NCI-H146 treated with DMSO at 0.1 percent for 48 hours (cell line): ENCODE results near the gene CHMP4A.
A peak's percentile ranks its signal among the peaks of the same experiment; 100 is the strongest.
"Not testable (repeated sequence)": the region's sequence is repeated elsewhere in the genome, so short reads cannot be mapped to it uniquely, and the experiment has no call there.

Experiments
- DNase-seq: peaks from one replicate; lab custom pipeline; 2025; ENCODE audit not compliant: unreplicated experiment; lab: John Stamatoyannopoulos, UW

CHMP4A gene

GRCh38 chr14:24226473-24226872 lies 13.2 kb upstream of the CHMP4A start:
- no peak for DNase-seq

GRCh38 chr14:24224618-24225071 lies 11.4 kb upstream of the CHMP4A start:
- no peak for DNase-seq

- DNase-seq: not testable (repeated sequence)
These were observed 9.7 kb upstream of the CHMP4A start for GRCh38 chr14:24222987-24223386.

- DNase-seq: no peak
These were observed 6.2 kb upstream of the CHMP4A start for GRCh38 chr14:24219521-24219920.

GRCh38 chr14:24219080-24219479 lies 5.8 kb upstream of the CHMP4A start:
- no peak for DNase-seq

GRCh38 chr14:24216876-24217275 lies 3.6 kb upstream of the CHMP4A start:
- not testable (repeated sequence) for DNase-seq

- no peak for DNase-seq
These were observed 3.0 kb upstream of the CHMP4A start for GRCh38 chr14:24216345-24216699.

GRCh38 chr14:24215495-24216344 lies 2.4 kb upstream of the CHMP4A start, which contains the start of gene MDP1:
Gene MDP1 (minus strand): TSS chr14:24216066. CDS start chr14:24215955, 111 bp downstream.
- peak; percentile 73 for DNase-seq

- no peak for DNase-seq
These were observed 776 bp upstream of the CHMP4A start for GRCh38 chr14:24213866-24214662.

- no peak for DNase-seq
These were observed 2.0 kb downstream of the CHMP4A start for GRCh38 chr14:24211311-24211710.

- DNase-seq: no peak
These were observed 5.7 kb downstream of the CHMP4A start for GRCh38 chr14:24207625-24208024.

GRCh38 chr14:24207104-24207551 lies 6.2 kb downstream of the CHMP4A start:
- no peak for DNase-seq

- DNase-seq: no peak
These were observed 6.8 kb downstream of the CHMP4A start for GRCh38 chr14:24206260-24207103.

GRCh38 chr14:24204163-24205146 lies 8.8 kb downstream of the CHMP4A start:
- no peak for DNase-seq

GRCh38 chr14:24203249-24203886 lies 9.9 kb downstream of the CHMP4A start:
- DNase-seq: not testable (repeated sequence)

- DNase-seq: not testable (repeated sequence)
These were observed 10.8 kb downstream of the CHMP4A start for GRCh38 chr14:24202538-24202937.

GRCh38 chr14:24198814-24199524 lies 14.3 kb downstream of the CHMP4A start:
- DNase-seq: no peak

GRCh38 chr14:24197056-24197450 lies 16.2 kb downstream of the CHMP4A start:
- DNase-seq: no peak
